ENCODE data around the gene C1orf53. TPM values are rescaled to one million over a fixed set of nuclear protein-coding genes. Genes with fewer than 3 reads are reported as not detected.
A peak's percentile ranks its signal among the peaks of the same experiment; 100 is the strongest.

Gene C1orf53
- total and polyA plus RNA-seq, 2 of the 13 experiments (the other 11 are each of a cell fraction or from before 2014, with no cell fraction given), result 5.8 to 10.1 TPM

DNA sequence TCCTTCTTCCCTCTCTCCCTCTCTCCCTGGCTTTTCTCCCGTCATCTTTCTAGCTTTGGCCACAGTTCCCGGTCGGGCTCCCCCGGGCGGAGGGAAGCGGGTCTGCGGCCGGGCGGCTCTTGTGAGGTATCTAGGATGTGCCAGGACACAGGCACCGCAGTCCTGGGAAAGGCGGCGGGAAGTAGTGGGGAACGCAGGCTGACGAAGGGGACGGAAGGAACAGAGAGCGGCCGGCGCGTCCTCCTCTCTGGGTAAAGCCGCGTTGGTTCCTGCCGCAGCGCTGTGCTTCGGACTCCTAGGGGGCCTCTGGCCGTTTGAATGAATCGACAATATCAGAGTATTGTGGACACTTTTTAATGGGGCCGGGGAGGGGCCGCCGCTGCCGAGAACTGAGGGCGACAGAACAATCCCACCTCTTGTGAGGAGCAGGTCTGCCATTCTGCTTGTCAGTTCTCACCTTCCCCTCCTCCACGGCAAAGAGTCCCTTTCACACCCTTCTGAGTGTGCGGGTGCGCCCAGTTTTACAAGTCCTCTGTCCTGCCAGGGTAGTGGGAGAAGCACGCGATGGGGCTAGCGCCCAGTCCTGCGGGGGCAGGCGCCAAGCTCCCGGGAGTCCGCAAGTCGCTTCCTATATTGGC is 13.6 kb downstream of the C1orf53 start (continued):
- TF ChIP-seq, protein P1, sequence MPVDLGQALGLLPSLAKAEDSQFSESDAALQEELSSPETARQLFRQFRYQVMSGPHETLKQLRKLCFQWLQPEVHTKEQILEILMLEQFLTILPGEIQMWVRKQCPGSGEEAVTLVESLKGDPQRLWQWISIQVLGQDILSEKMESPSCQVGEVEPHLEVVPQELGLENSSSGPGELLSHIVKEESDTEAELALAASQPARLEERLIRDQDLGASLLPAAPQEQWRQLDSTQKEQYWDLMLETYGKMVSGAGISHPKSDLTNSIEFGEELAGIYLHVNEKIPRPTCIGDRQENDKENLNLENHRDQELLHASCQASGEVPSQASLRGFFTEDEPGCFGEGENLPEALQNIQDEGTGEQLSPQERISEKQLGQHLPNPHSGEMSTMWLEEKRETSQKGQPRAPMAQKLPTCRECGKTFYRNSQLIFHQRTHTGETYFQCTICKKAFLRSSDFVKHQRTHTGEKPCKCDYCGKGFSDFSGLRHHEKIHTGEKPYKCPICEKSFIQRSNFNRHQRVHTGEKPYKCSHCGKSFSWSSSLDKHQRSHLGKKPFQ (CRISPR knock-in tag; IDR thresholded peaks at IDR 0.05; ENCODE audit: insufficient replicate concordance), result no peak
- no peak for TF ChIP-seq JUNB (CRISPR knock-in tag; IDR thresholded peaks at IDR 0.05; ENCODE audit: borderline replicate concordance)
- no peak for TF ChIP-seq ZNF746 (CRISPR knock-in tag; IDR thresholded peaks at IDR 0.05)
- TF ChIP-seq IRX3 (CRISPR knock-in tag; IDR thresholded peaks at IDR 0.05; ENCODE audit: borderline replicate concordance, low read depth), result no peak
- TF ChIP-seq PAF1 (CRISPR knock-in tag; IDR thresholded peaks at IDR 0.05), result no peak
- no peak for TF ChIP-seq JDP2 (CRISPR knock-in tag; IDR thresholded peaks at IDR 0.05; ENCODE audit: borderline replicate concordance)
- TF ChIP-seq ZNF546 (CRISPR knock-in tag; conservative IDR thresholded peaks at IDR 0.05), result no peak
- no peak for TF ChIP-seq NR1H2 (CRISPR knock-in tag; IDR thresholded peaks at IDR 0.05; ENCODE audit: borderline replicate concordance, low read depth)
- TF ChIP-seq RFX5 (IDR thresholded peaks at IDR 0.05; ENCODE audit: low read depth, low read length), result no peak
- TF ChIP-seq, protein P2, sequence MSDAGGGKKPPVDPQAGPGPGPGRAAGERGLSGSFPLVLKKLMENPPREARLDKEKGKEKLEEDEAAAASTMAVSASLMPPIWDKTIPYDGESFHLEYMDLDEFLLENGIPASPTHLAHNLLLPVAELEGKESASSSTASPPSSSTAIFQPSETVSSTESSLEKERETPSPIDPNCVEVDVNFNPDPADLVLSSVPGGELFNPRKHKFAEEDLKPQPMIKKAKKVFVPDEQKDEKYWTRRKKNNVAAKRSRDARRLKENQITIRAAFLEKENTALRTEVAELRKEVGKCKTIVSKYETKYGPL (CRISPR knock-in tag; IDR thresholded peaks at IDR 0.05), result no peak
- TF ChIP-seq IKZF4 (CRISPR knock-in tag; IDR thresholded peaks at IDR 0.05; ENCODE audit: borderline replicate concordance, low read depth, not compliant biosample characterization), result no peak
- no peak for TF ChIP-seq ZNF263 (CRISPR knock-in tag; IDR thresholded peaks at IDR 0.05)
- no peak for TF ChIP-seq ZNF878 (CRISPR knock-in tag; IDR thresholded peaks at IDR 0.05)
- 0 out of 2 replicates have a peak, but pooled peaks have one; percentile 54 for TF ChIP-seq ZMYM4 (CRISPR knock-in tag; IDR thresholded peaks at IDR 0.05)
- no peak for TF ChIP-seq PHF21A (CRISPR knock-in tag; IDR thresholded peaks at IDR 0.05)
- no peak for TF ChIP-seq ISX (CRISPR knock-in tag; conservative IDR thresholded peaks at IDR 0.05)
- TF ChIP-seq, protein P3, sequence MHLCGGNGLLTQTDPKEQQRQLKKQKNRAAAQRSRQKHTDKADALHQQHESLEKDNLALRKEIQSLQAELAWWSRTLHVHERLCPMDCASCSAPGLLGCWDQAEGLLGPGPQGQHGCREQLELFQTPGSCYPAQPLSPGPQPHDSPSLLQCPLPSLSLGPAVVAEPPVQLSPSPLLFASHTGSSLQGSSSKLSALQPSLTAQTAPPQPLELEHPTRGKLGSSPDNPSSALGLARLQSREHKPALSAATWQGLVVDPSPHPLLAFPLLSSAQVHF (CRISPR knock-in tag; IDR thresholded peaks at IDR 0.05), result no peak
- no peak for TF ChIP-seq ARID2 (CRISPR knock-in tag; IDR thresholded peaks at IDR 0.05; ENCODE audit: borderline replicate concordance)
- no peak for TF ChIP-seq JUND (CRISPR knock-in tag; IDR thresholded peaks at IDR 0.05)
- no peak for TF ChIP-seq ZNF230 (CRISPR knock-in tag; IDR thresholded peaks at IDR 0.05)
- TF ChIP-seq SIN3B (IDR thresholded peaks at IDR 0.05; ENCODE audit: low read length), result no peak
- no peak for TF ChIP-seq SPEN (CRISPR knock-in tag; IDR thresholded peaks at IDR 0.05; ENCODE audit: low read depth)
- no peak for TF ChIP-seq TCF7L2 (IDR thresholded peaks at IDR 0.05; ENCODE audit: low read depth, low read length)
- no peak for TF ChIP-seq MIXL1 (CRISPR knock-in tag; IDR thresholded peaks at IDR 0.05)
- TF ChIP-seq, protein P4, sequence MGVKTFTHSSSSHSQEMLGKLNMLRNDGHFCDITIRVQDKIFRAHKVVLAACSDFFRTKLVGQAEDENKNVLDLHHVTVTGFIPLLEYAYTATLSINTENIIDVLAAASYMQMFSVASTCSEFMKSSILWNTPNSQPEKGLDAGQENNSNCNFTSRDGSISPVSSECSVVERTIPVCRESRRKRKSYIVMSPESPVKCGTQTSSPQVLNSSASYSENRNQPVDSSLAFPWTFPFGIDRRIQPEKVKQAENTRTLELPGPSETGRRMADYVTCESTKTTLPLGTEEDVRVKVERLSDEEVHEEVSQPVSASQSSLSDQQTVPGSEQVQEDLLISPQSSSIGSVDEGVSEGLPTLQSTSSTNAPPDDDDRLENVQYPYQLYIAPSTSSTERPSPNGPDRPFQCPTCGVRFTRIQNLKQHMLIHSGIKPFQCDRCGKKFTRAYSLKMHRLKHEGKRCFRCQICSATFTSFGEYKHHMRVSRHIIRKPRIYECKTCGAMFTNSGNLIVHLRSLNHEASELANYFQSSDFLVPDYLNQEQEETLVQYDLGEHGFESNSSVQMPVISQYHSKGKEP (CRISPR knock-in tag; IDR thresholded peaks at IDR 0.05), result no peak
- TF ChIP-seq ZNF335 (CRISPR knock-in tag; IDR thresholded peaks at IDR 0.05), result no peak
- TF ChIP-seq ZSCAN9 (CRISPR knock-in tag; IDR thresholded peaks at IDR 0.05; ENCODE audit: borderline replicate concordance), result no peak
- TF ChIP-seq ZNF891 (CRISPR knock-in tag; IDR thresholded peaks at IDR 0.05), result no peak
- no peak for TF ChIP-seq HNF4A (CRISPR knock-in tag; IDR thresholded peaks at IDR 0.05)
- no peak for TF ChIP-seq ZBTB1 (CRISPR knock-in tag; IDR thresholded peaks at IDR 0.05; ENCODE audit: borderline replicate concordance)

Measured in HepG2 (cell line).